CD4-positive, alpha-beta T cell treated with Interleukin-10 for 1 hour (primary cell): ENCODE results near the gene NDUFAB1.
"Not testable (repeated sequence)": the region's sequence is repeated elsewhere in the genome, so short reads cannot be mapped to it uniquely, and the experiment has no call there.

Experiments
- DNase-seq: peaks from one replicate; pipeline ENCODE4 v3.0.0-alpha.2; 2020

The NDUFAB1 gene

GRCh38 chr16:23549938-23550337 lies 46.2 kb downstream of the NDUFAB1 start:
- DNase-seq, result no peak

- DNase-seq, result no peak
Observed at GRCh38 chr16:23544436-23544835, 51.7 kb downstream of the NDUFAB1 start.

- DNase-seq, result not testable (repeated sequence)
Observed at GRCh38 chr16:23540817-23541178, 55.3 kb downstream of the NDUFAB1 start.

GRCh38 chr16:23539984-23540816 lies 55.9 kb downstream of the NDUFAB1 start:
- no peak for DNase-seq

- DNase-seq, result no peak
Observed at GRCh38 chr16:23538919-23539278, 57.2 kb downstream of the NDUFAB1 start.

- DNase-seq, result no peak
Observed at GRCh38 chr16:23537390-23537789, 58.7 kb downstream of the NDUFAB1 start.

- no peak for DNase-seq
Observed at GRCh38 chr16:23535901-23536300, 60.2 kb downstream of the NDUFAB1 start.

- DNase-seq, result no peak
Observed at GRCh38 chr16:23534868-23535860, 61.0 kb downstream of the NDUFAB1 start.

GRCh38 chr16:23532448-23532847 lies 63.7 kb downstream of the NDUFAB1 start:
- no peak for DNase-seq
